GM21528 (cell line): ENCODE data around the gene GABBR2.

Experiments used
- ATAC-seq: cut with Tn5 transposase; IDR thresholded peaks from one replicate; pipeline ENCODE4 v1.9.1; 2021; ENCODE audit warnings: mild to moderate bottlenecking, moderate library complexity; ENCODE audit not compliant: unreplicated experiment, low FRiP score

The GABBR2 gene

DNA sequence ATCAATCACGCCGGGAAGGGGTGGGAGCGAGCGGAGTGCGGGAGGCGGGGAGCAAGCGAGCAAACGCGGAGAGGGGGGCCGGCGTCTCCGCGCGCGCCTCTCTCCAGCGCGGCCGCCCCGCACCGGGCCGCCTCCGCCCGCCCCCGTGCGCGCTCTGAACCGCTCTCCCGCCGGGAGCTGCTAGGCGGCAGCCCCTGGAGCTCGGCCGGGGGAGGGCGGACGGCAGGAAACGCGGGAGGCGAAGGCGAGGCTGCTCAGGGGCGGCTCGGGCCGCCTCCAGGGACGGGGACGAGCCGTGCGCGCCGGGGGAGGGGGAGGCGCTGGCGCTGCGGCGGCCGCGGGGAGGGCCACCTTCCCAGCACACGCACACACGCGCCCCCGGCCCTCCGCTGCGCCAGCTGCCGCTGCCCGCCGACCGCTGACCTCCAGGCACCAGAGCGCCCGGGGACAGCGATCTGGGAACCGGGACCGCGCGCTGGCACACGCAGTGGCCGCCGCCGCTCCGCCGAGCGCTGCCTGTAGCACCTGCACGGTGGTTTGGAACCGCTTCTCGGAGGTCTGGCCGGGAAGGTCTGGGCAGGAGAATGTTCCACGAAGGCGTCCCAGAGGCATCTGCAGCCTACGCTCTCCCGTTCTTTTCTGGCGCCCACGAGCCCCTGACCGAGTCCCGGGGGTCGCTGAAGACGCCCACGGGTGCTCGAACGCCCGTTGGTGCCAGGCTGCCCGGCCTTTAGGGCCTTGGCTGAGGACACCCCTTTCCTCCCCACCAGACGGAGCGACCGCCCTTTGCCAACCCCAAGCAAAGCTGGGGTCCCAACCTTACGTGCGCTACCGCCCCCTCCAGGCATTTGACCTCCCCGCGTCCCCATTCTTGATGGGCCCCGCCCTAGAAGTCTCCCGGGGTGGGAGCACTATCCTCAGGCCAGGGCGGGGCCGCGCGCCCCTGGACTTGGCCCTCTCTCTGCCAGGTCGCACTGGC is at the start of gene GABBR2:
Gene GABBR2, minus strand, starts transcription at position 3 of the 979 bp plus-strand sequence. CDS start 198 bp downstream, outside the sequence.
- no peak for ATAC-seq

DNA sequence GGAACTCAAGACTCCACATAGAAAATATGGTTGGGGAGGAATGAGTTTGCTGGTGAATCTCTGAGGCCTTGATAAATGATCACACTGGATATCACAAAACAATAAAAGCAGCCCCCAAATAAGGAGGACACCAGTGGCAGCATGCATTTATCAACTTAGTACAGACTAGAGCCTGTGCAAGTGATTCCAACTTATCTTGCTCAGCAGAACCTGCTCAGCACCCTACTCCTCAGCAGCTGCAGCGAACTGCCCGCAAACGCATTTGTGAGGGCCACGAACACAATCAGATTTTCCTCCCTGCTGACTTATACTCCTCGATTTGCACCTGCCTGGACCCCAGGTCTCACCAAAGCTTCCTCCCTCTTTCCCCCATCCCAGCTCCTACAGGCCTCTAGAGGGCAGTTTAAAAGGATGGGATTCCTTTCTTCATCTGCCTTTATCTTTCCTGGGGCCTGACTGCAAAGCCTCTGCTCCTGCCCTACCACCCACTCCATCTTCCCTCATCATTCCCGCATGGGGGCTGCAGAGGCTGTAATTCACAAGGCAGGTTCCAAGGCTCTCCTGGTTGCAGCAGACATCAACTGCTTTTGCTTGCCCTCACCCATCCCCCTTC is 46.4 kb upstream of the GABBR2 start:
- no peak for ATAC-seq

DNA sequence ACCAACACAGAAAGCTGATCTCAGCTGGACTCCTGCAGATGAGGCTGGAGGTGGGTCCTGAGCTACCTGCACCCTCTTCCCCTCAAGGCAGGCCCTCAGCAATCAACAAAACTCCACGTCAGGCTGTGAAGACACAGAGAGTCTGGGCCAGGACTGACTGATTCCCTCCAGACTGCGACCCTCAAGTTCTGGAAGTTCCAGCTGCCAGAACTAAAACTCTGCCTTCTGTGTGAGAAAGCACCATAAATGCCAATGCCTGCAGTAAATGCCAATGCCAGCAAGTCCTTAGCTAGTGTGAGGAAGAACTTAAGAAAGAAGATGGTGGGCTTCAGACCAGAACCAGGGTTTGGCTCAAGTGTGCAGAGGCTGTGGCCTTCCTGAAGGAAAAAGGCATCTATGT is 42.5 kb upstream of the GABBR2 start:
- ATAC-seq = no peak

DNA sequence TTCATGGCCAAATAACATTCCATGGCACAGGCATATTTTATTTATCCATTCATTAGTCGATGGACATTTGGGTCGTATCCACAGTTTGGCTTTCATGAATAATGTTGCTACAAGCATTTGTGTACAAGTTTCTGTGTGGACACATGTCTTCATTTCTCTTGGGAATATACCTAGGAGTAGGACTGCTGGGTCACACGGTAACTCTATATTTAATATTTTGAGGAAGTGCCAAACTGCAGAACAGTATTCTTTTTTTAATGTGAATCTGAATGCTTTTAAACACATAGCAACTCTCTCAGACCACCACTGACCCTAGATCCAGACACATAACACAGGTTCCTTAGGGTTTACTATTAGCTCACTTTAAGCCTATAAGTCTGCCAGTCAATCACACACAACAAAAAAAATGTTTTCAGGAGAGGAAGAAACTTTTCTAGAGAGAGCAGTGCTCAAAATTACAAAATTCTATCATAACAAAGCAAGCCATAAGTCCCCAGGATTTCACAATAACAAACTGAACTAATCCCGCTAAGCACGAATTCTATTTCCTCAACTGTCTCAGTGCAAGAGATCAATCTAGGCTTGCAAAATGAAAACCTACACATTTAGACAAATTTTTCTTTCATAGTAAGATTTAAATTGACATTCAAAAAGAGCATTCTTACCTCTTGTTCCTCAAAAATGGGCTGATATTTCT is 41.8 kb upstream of the GABBR2 start:
- no peak for ATAC-seq

- ATAC-seq = no peak
Measured at GRCh38 chr9:98747476-98747875, 38.7 kb upstream of the GABBR2 start.

DNA sequence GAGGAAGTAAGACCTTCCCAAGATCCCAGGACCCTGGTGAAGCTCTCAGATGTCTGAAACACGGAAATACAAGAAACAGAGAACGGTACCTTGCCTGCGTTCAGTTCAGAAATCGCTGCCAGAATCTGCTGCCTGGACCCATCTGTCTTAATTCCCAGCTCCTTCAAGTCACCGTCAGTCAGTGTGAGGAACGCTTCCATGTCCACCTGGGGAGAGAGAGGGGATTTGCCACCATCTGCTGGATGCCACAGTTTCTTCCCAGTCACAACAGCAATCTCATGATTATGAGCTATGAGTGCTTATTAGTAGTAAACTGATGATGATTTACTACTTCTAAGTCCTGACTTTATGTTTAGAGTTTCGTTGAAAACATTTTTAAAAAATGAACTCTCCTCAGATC is 36.7 kb upstream of the GABBR2 start:
- ATAC-seq = no peak

DNA sequence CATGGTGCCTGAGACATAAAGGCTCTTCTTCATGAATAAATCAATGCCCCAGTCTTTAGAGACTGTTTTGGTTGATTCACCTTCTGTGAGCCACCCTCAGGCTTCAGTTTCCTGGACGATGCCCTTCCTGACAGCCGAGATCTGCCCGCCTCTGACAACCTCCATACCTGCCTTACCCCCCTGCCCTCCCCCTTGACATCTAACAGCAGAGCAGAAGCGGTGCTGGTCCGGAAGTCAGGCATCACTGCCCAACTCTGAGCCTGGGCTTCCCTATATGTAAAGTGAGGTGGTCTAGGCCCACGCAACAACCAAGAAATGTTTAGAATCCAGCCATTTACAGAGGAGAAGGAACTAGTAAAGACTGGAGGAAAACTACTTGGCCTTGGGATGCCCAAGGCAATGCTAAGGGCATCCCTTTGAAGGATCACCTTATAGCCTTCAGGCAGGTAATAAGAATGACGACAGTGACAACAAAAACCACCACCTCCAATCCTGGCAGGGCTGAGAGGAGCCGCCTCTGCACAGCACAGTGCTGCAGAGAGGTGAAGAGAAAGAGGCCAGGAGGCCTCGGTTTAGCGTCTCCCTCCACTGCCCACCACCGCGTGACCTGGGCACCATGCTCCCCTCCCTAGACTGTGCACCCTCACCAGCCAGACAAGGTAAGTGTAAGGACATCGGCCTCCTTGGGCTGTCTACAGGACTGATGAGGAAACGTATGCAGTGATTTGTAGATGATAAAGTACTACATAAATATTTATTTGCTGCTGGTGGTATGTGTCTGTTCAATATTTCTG is 35.3 kb upstream of the GABBR2 start:
- ATAC-seq = no peak

- ATAC-seq = no peak
Measured at GRCh38 chr9:98743329-98743728, 34.6 kb upstream of the GABBR2 start.

- ATAC-seq = no peak
Measured at GRCh38 chr9:98742325-98743280, 33.9 kb upstream of the GABBR2 start.

DNA sequence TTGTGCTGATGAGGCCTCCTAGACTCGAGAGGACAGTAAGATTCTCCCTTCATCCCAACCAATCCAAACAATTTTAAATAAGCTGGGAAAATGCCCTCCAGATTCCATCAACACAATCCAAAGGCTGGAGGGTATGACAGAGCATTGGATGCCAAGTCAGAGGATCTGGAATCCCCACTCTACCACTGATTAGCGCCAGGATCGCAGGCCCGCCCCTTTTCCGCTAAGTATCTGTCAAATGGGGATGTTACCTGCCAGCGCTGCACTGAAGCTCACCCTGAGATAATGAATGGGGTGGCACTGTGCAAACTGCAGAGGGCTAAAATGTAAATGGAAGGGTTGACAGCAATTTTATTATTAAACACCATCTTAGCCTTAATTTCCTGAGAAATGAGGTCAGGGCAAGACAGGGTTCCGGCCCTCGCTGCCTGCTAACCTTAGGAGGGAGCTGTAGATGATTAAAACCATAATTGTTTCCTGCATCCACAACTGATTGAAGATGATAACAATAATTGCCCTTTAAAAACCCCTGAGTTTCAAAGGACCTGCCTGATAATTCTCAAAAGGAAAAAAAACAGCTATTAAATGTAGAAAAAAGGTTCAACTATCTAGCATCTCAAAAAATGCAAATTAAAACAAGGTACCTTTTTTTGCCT is 31.6 kb upstream of the GABBR2 start:
- ATAC-seq = no peak

DNA sequence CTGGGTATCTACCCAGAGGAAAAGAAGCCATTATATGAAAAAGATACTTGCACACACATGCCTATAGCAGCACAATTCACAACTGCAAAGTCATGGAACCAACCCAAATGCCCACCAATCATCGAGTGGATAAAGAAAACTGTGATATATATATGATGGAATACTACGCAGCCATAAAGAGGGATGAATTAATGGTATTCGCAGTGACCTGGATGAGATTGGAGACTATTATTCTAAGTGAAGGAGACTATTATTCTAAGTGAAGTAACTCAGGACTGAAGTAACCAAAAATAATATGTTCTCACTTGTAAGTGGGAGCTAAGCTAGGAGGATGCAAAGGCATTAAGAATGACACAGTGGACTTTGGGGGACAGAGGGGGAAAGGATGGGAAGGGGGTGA is 30.0 kb upstream of the GABBR2 start:
- ATAC-seq = no peak

DNA sequence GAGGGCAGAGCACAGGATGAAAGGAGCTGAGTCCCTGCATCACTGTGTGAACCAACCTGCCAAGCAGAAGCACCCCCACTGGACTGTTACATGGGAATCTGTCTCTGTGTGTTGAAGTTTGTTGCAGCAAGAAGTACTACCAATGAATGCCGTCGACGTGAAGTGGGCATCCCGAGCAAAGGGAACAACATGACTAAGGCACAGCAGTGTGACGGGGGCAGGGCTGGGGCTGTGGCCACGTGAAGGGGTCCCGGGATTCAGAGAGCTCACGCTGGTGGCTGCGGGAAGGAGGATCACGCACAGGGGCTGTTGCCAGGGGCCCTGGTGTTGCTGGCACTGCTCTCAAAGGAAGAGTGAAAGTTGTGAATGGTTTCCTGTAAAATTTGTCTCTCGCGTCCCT is 27.5 kb upstream of the GABBR2 start:
- no peak for ATAC-seq

DNA sequence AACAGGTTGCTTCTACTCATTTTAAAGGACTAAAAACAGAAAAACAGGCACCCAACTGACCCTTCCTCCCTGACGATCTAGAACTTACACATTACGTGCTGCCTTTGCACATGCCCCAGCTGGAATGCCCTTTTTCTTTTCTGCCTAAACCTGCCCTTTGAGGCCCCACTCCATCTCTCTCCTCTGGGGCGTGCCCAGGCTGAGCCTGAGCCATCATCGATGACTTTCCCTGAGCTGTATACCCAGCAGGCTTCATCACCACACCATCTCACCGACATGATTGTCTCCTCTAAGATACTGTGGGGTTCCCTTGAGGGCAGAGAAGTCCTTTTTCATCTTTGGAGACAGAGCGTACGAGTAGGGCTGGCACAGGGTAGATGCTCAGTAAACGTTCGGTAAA is 24.1 kb upstream of the GABBR2 start:
- ATAC-seq = no peak

- no peak for ATAC-seq
Measured at GRCh38 chr9:98732091-98732490, 23.4 kb upstream of the GABBR2 start.

- ATAC-seq = no peak
Measured at GRCh38 chr9:98730871-98731270, 22.1 kb upstream of the GABBR2 start.

DNA sequence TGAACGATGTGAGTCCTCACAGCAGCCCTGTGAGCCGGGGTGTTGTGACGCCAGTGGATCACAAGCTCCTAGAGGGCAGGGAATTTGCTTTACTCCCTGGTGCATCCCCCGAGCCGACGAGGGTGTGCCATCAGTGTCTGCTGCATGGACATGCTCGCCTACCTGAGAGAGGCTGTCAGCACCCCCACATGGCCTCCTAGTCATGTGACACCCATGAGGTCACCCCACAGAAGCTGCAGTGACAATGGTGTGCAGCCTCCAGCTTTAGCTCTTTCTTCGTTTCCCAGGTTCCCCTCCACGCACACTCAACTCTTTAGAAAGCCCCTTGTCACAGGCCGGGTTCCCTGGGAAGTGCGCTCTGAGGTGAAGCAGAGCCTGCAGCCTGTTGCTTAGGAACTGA is 19.8 kb upstream of the GABBR2 start:
- no peak for ATAC-seq

GRCh38 chr9:98727428-98727827 is 18.7 kb upstream of the GABBR2 start:
- ATAC-seq = no peak

DNA sequence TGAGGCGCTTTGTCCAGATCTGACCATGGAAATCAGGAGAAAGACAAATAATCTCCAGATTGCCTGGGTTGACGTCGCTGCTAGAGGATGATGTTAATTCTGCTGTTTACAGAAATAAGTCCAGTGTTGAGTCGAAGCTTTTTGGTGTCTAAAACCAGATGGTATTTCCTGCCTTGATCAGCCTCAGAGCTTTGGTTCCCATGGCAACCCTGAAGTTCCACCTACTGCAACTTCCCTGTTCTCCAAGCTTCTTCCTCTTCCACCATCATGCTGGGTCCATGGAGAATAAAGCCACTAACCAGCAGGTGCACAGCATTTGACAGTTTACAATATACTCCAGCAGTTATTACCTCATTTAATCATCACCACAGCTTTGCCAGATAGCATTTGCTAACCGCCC is 18.0 kb upstream of the GABBR2 start:
- no peak for ATAC-seq
